AG09319 (cell line): Measurements from ENCODE around the gene C16orf89.
A peak's percentile ranks its signal among the peaks of the same experiment; 100 is the strongest.
"Not testable (repeated sequence)": the region's sequence is repeated elsewhere in the genome, so short reads cannot be mapped to it uniquely, and the experiment has no call there.

Source experiments
- DNase-seq: peaks from one replicate; pipeline ENCODE4 v3.0.0-alpha.2; 2010; ENCODE audit warnings: low read depth; ENCODE audit errors: extremely low read depth
- CTCF ChIP-seq: IDR thresholded peaks from 2 replicates; pipeline ENCODE4 v1.5.1; 2011; ENCODE audit warnings: low read depth, mild to moderate bottlenecking, inconsistent platforms, low read length, moderate library complexity

Gene C16orf89

GRCh38 chr16:5058476-5058875, 7.3 kb downstream of the C16orf89 start:
- TF ChIP-seq CTCF = no peak
- no peak for DNase-seq

- DNase-seq = no peak
- peak; percentile 35 for TF ChIP-seq CTCF
Measured at GRCh38 chr16:5056352-5056751, 9.4 kb downstream of the C16orf89 start.

- no peak for DNase-seq
- TF ChIP-seq CTCF = no peak
Measured at GRCh38 chr16:5054876-5055865, 10.6 kb downstream of the C16orf89 start.

- TF ChIP-seq CTCF = no peak
- DNase-seq = no peak
Measured at GRCh38 chr16:5046914-5047313, 18.8 kb downstream of the C16orf89 start.

GRCh38 chr16:5045499-5046115, 20.1 kb downstream of the C16orf89 start:
- DNase-seq = no peak
- no peak for TF ChIP-seq CTCF

- DNase-seq = not testable (repeated sequence)
Measured at GRCh38 chr16:5044581-5044980, 21.2 kb downstream of the C16orf89 start.

- DNase-seq = no peak
Measured at GRCh38 chr16:5044011-5044540, 21.7 kb downstream of the C16orf89 start.

More at GRCh38 chr16:5044011-5044540, 21.7 kb downstream of the C16orf89 start:
- TF ChIP-seq CTCF = no peak
